IMR-90 (cell line): Measurements from ENCODE around the gene SPCS3. TPM values are rescaled to one million over a fixed set of nuclear protein-coding genes. Genes with fewer than 3 reads are reported as not detected.

Source experiments
- ATAC-seq: fragments of 200-7000 bp; cut with Tn5 transposase; 2 replicates; pipeline ENCODE4 v1.9.1; 2020; ENCODE audit warnings: low read depth, mild to moderate bottlenecking, moderate library complexity
- BruUV-seq: library from RNA; stranded (reverse); fragments of 400-500 nt; replicated peaks from 2 replicates; lab custom pipeline; 2021; lab: Mats Ljungman, UMichigan
- CTCF ChIA-PET: fragments of 300-600 bp; formaldehyde crosslinking; extraction: SDS; loops from one replicate; lab custom pipeline; 2021; ENCODE audit warnings: antibody characterized with exemption; lab: Yijun Ruan, JAX
- POLR2A ChIA-PET: fragments of 300-600 bp; sonication (Branson Sonifier 250); formaldehyde crosslinking; loops from one replicate; lab custom pipeline; 2022; ENCODE audit warnings: antibody characterized with exemption; ENCODE audit not compliant: unreplicated experiment; lab: Charles Lee
- DNase-seq: peaks from one replicate; pipeline ENCODE4 v3.0.0; 2013
- H2AFZ ChIP-seq: replicated peaks from 2 replicates; pipeline ENCODE3; 2013; ENCODE audit warnings: low read length, mild to moderate bottlenecking; ENCODE audit not compliant: poor library complexity
- H2AK5ac ChIP-seq: 2 replicates; pipeline ENCODE4 v1.6.1; 2013; ENCODE audit warnings: low read depth, low read length, inconsistent platforms
- H2AK9ac ChIP-seq: replicated peaks from 2 replicates; pipeline ENCODE3; 2013; ENCODE audit warnings: mild to moderate bottlenecking, low read depth, low read length, moderate library complexity; ENCODE audit not compliant: poor library complexity
- H2BK120ac ChIP-seq: 2 replicates; pipeline ENCODE4 v1.6.1; 2013; ENCODE audit warnings: low read depth, low read length, inconsistent platforms
- H2BK15ac ChIP-seq: 3 replicates; pipeline ENCODE4 v1.6.1; 2013; ENCODE audit warnings: low read depth, low read length, inconsistent platforms
- H2BK20ac ChIP-seq: 2 replicates; pipeline ENCODE4 v1.6.1; 2013; ENCODE audit warnings: low read depth, mild to moderate bottlenecking, inconsistent platforms, low read length, moderate library complexity
- H2BK5ac ChIP-seq: 2 replicates; pipeline ENCODE4 v1.6.1; 2013; ENCODE audit warnings: mild to moderate bottlenecking, low read depth, low read length, inconsistent platforms; ENCODE audit not compliant: poor library complexity, severe bottlenecking
- H3K14ac ChIP-seq: replicated peaks from 2 replicates; pipeline ENCODE4 v1.6.1; 2013; ENCODE audit warnings: low read depth, low read length, inconsistent platforms
- H3K18ac ChIP-seq: 2 replicates; pipeline ENCODE4 v1.6.1; 2013; ENCODE audit warnings: low read depth, low read length, control low read depth
- H3K23ac ChIP-seq: 2 replicates; pipeline ENCODE4 v1.6.1; 2013; ENCODE audit warnings: low read depth, low read length, inconsistent platforms
- H3K27ac ChIP-seq: 2 replicates; pipeline ENCODE4 v1.5.1; 2013; ENCODE audit warnings: mild to moderate bottlenecking, control low read depth, low read length; ENCODE audit not compliant: insufficient read depth
- H3K27me3 ChIP-seq: 2 replicates; pipeline ENCODE4 v1.6.1; 2013; ENCODE audit warnings: low read length; ENCODE audit not compliant: control insufficient read depth, insufficient read depth
- H3K36me3 ChIP-seq: 2 replicates; pipeline ENCODE4 v1.6.1; 2013; ENCODE audit warnings: low read length, mixed read lengths; ENCODE audit not compliant: control insufficient read depth, insufficient read depth
- H3K4ac ChIP-seq: 2 replicates; pipeline ENCODE4 v1.6.1; 2013; ENCODE audit warnings: low read depth, low read length, inconsistent platforms
- H3K4me1 ChIP-seq: 2 replicates; pipeline ENCODE4 v1.6.1; 2013; ENCODE audit warnings: low read length, mixed read lengths; ENCODE audit not compliant: control insufficient read depth, insufficient read depth
- H3K4me2 ChIP-seq: 2 replicates; pipeline ENCODE4 v1.6.1; 2013; ENCODE audit warnings: low read depth, mild to moderate bottlenecking, control low read depth, low read length, moderate library complexity
- H3K4me3 ChIP-seq: 2 replicates; pipeline ENCODE4 v1.5.1; 2013; ENCODE audit warnings: low read depth, mild to moderate bottlenecking, control low read depth, low read length, moderate library complexity; ENCODE audit not compliant: insufficient read depth
- H3K56ac ChIP-seq: 2 replicates; pipeline ENCODE4 v1.6.1; 2013; ENCODE audit warnings: low read length, inconsistent platforms; ENCODE audit not compliant: insufficient read depth; ENCODE audit errors: extremely low read depth
- H3K79me1 ChIP-seq, 2 experiments: 2 replicates each; pipeline ENCODE4 v1.6.1; 2013; ENCODE audit warnings: low read length in 2 of 2, inconsistent platforms in 1 of 2, low read depth in 1 of 2
- H3K9ac ChIP-seq: 2 replicates; pipeline ENCODE4 v1.6.1; 2013; ENCODE audit warnings: low read depth, low read length, control low read depth
- H3K9me1 ChIP-seq: 2 replicates; pipeline ENCODE4 v1.6.1; 2013; ENCODE audit warnings: low read length, inconsistent platforms; ENCODE audit not compliant: insufficient read depth
- H3K9me3 ChIP-seq: 2 replicates; pipeline ENCODE4 v1.6.1; 2013; ENCODE audit warnings: low read length; ENCODE audit not compliant: control insufficient read depth, insufficient read depth
- H4K20me1 ChIP-seq: 2 replicates; pipeline ENCODE4 v1.6.1; 2013; ENCODE audit warnings: low read length, inconsistent platforms; ENCODE audit not compliant: insufficient read depth
- H4K5ac ChIP-seq: 2 replicates; pipeline ENCODE4 v1.6.1; 2013; ENCODE audit warnings: mild to moderate bottlenecking, low read depth, low read length, control low read depth
- H4K8ac ChIP-seq, 2 experiments: 2 replicates each; pipeline ENCODE4 v1.6.1; 2013; ENCODE audit warnings: low read depth in 2 of 2, low read length in 2 of 2, control low read depth in 1 of 2, inconsistent platforms in 1 of 2
- H4K91ac ChIP-seq: 2 replicates; pipeline ENCODE4 v1.6.1; 2013; ENCODE audit warnings: low read depth, low read length, inconsistent platforms; ENCODE audit not compliant: insufficient read depth
- BHLHE40 ChIP-seq: fragments of 150-350 bp; IDR thresholded peaks from 2 replicates; pipeline ENCODE4 v1.6.1; 2016; ENCODE audit warnings: mild to moderate bottlenecking, low read depth, low read length
- CEBPB ChIP-seq: IDR thresholded peaks from 2 replicates; pipeline ENCODE4 v1.6.1; 2012; ENCODE audit warnings: low read depth, low read length, improper control_type of control experiment
- CHD1 ChIP-seq: IDR thresholded peaks from 2 replicates; pipeline ENCODE4 v1.6.1; 2012; ENCODE audit warnings: low read depth, low read length, improper control_type of control experiment
- CTCF ChIP-seq: conservative IDR thresholded peaks from 2 replicates; pipeline ENCODE4 v1.5.1; 2012; ENCODE audit warnings: mild to moderate bottlenecking, low read depth, low read length, improper control_type of control experiment
- FOS ChIP-seq: fragments of 150-350 bp; IDR thresholded peaks from 2 replicates; pipeline ENCODE4 v1.6.1; 2016; ENCODE audit warnings: low read depth, low read length
- MAFK ChIP-seq: IDR thresholded peaks from 2 replicates; pipeline ENCODE4 v1.6.1; 2012; ENCODE audit warnings: low read depth, low read length, improper control_type of control experiment
- MAZ ChIP-seq: IDR thresholded peaks from 2 replicates; pipeline ENCODE4 v1.6.1; 2012; ENCODE audit warnings: low read depth, mild to moderate bottlenecking, low read length, improper control_type of control experiment, moderate library complexity, borderline replicate concordance
- MXI1 ChIP-seq: IDR thresholded peaks from 2 replicates; pipeline ENCODE4 v1.6.1; 2012; ENCODE audit warnings: low read depth, mild to moderate bottlenecking, low read length, moderate library complexity, borderline replicate concordance
- NFE2L2 ChIP-seq: fragments of 150-350 bp; IDR thresholded peaks from 2 replicates; pipeline ENCODE4 v1.6.1; 2016; ENCODE audit warnings: low read depth, mild to moderate bottlenecking, low read length
- POLR2A ChIP-seq: IDR thresholded peaks from 2 replicates; pipeline ENCODE4 v1.6.1; 2012; ENCODE audit warnings: mild to moderate bottlenecking, low read depth, low read length
- RAD21 ChIP-seq: IDR thresholded peaks from 2 replicates; pipeline ENCODE4 v1.6.1; 2012; ENCODE audit warnings: low read length, improper control_type of control experiment
- RCOR1 ChIP-seq: IDR thresholded peaks from 2 replicates; pipeline ENCODE4 v1.6.1; 2012; ENCODE audit warnings: mild to moderate bottlenecking, low read length, improper control_type of control experiment; ENCODE audit not compliant: insufficient replicate concordance
- RFX5 ChIP-seq: IDR thresholded peaks from 2 replicates; pipeline ENCODE4 v1.8.0; 2012; ENCODE audit warnings: low read depth, mild to moderate bottlenecking, low read length, moderate library complexity
- SMC3 ChIP-seq: fragments of 150-350 bp; IDR thresholded peaks from 2 replicates; pipeline ENCODE4 v1.6.1; 2016; ENCODE audit warnings: low read depth, mild to moderate bottlenecking, antibody characterized with exemption, low read length, moderate library complexity
- WGBS, 2 experiments: methylation state at CpG; one replicate each; pipeline versions ENCODE4 v1.1.5 to v1.1.7; 2013; ENCODE audit warnings: missing lambda C conversion rate in 2 of 2; ENCODE audit not compliant: insufficient read length in 1 of 2; ENCODE audit errors: extremely low coverage in 2 of 2; 5-methylcytosine and 5-hydroxymethylcytosine counted together
- dilution Hi-C: fragments of 300-500 bp; cut with HindIII; formaldehyde crosslinking; loops from one replicate; pipeline ENCODE4 v1.14.3; 2018; ENCODE audit warnings: low sequenced_read_pairs; ENCODE audit not compliant: unreplicated experiment
- in situ Hi-C: fragments of 300-500 bp; cut with MboI; formaldehyde crosslinking; loops from 3 replicates; pipeline ENCODE4 v1.14.3; 2019; ENCODE audit warnings: low sequenced_read_pairs, inconsistent platforms, mixed read lengths
- intact Hi-C: fragments of 100-400 bp; cut with micrococcal nuclease; formaldehyde crosslinking; loops from 2 replicates; pipeline ENCODE4 v1.10.0; 2022
- polyA plus RNA-seq, 3 experiments: library from polyadenylated mRNA; depleted of rRNA; stranded (reverse); fragments of >200 nt; gene quantifications; 2 replicates each; pipeline ENCODE4 v1.2.3, GENCODE V29; 2012; ENCODE audit warnings: low replicate concordance in 1 of 3
- total RNA-seq: library from RNA; depleted of rRNA; stranded (reverse); fragments of >200 nt; gene quantifications from 2 replicates; pipeline ENCODE4 v1.2.3, GENCODE V29; 2012
- TF ChIP-seq, protein P1 (sequence below): fragments of 150-350 bp; IDR thresholded peaks from 2 replicates; pipeline ENCODE4 v1.6.1; 2016; ENCODE audit warnings: low read depth, mild to moderate bottlenecking, low read length, moderate library complexity, borderline replicate concordance
- TF ChIP-seq, protein P2 (sequence below): fragments of 150-350 bp; IDR thresholded peaks from 2 replicates; pipeline ENCODE4 v1.6.1; 2017; ENCODE audit warnings: mild to moderate bottlenecking, antibody characterized with exemption, low read length, low read depth

Gene SPCS3
- total and polyA plus RNA-seq, 2 of the 4 experiments (the other 2 are of a cell fraction): 41.6 to 77.4 TPM

DNA sequence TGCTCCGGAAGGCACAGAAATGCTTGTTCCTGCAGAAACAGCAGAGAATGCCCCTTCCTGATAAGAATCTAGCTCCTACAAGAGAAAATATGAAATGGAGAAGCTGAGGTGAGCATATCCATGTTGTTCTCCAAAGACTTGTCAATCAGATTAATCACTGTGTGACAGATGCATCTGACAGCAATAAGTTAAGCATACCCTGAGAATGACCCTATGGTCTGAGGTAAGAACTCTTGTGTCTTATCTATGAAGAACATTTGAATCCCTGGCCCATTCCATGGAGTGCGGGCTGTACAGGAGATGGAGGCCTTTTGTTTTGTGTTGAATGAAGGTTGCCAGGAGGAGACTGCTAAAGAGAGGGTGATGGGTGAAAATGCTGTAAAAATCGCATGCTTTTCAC lies 29.2 kb upstream of the SPCS3 start:
- DNase-seq (no peak), ATAC-seq (no peak)
- Histone ChIP-seq H2AFZ (no peak overlapping the region), H4K91ac (no peak overlapping the region), H3K4ac (no peak overlapping the region), H3K27me3 (no peaks in the 10 kb centered on the region), H3K9me3 (no peaks in the 10 kb centered on the region), H4K8ac (no peak overlapping the region), H3K4me3 (no peak overlapping the region), H3K27ac (no peak overlapping the region), H3K9me1 (no peaks in the 10 kb centered on the region), H3K23ac (no peak overlapping the region), H2BK15ac (no peak overlapping the region), H3K9ac (no peak overlapping the region), H3K14ac (no peak overlapping the region), H3K18ac (no peak overlapping the region), H4K20me1 (no peaks in the 10 kb centered on the region), H4K5ac (no peak overlapping the region), H3K56ac (no peak overlapping the region), H2BK120ac (no peak overlapping the region), H3K4me1 (peaks cover 6% of the 10 kb centered on the region), H2AK9ac (no peak overlapping the region), H3K4me2 (no peak overlapping the region), H2BK5ac (no peak overlapping the region), H2BK20ac (no peak overlapping the region), H2AK5ac (no peak overlapping the region), H3K36me3 (no peaks in the 10 kb centered on the region), H3K79me1 (no peaks in the 10 kb centered on the region)
- in situ Hi-C loops: no loop called here
- dilution Hi-C loops: no loop called here
- intact Hi-C loops: no loop called here
- no TSS peak for BruUV-seq
- 100% methylated on average over 1 of the region's 3 CpGs; no CpG with 5 or more reads in 1 of the 2 experiments for WGBS, 2 experiments
- ChIA-PET CTCF (interaction anchor here (0.7 kb wide), 1 partner anchor 17 kb away, joined by 3 read pairs; no protein-coding TSS in a partner anchor), POLR2A (no interaction called here)
- TF ChIP-seq, protein P1, sequence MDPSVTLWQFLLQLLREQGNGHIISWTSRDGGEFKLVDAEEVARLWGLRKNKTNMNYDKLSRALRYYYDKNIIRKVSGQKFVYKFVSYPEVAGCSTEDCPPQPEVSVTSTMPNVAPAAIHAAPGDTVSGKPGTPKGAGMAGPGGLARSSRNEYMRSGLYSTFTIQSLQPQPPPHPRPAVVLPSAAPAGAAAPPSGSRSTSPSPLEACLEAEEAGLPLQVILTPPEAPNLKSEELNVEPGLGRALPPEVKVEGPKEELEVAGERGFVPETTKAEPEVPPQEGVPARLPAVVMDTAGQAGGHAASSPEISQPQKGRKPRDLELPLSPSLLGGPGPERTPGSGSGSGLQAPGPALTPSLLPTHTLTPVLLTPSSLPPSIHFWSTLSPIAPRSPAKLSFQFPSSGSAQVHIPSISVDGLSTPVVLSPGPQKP: no peak
- TF ChIP-seq CEBPB: no peak
- no peak for TF ChIP-seq POLR2A
- TF ChIP-seq SMC3: no peak
- TF ChIP-seq NFE2L2: no peak
- TF ChIP-seq RFX5: no peak
- no peak for TF ChIP-seq MAFK
- no peak for TF ChIP-seq CHD1
- TF ChIP-seq MAZ: no peak
- no peak for TF ChIP-seq RCOR1
- no peak for TF ChIP-seq MXI1
- TF ChIP-seq, protein P2, sequence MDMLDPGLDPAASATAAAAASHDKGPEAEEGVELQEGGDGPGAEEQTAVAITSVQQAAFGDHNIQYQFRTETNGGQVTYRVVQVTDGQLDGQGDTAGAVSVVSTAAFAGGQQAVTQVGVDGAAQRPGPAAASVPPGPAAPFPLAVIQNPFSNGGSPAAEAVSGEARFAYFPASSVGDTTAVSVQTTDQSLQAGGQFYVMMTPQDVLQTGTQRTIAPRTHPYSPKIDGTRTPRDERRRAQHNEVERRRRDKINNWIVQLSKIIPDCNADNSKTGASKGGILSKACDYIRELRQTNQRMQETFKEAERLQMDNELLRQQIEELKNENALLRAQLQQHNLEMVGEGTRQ: no peak
- TF ChIP-seq FOS: no peak
- TF ChIP-seq RAD21: no peak
- no peak for TF ChIP-seq BHLHE40
- no peak for TF ChIP-seq CTCF
